Retinal pigment epithelial cell (primary cell): Measurements from ENCODE around the gene TWF2.

ENCODE experiments used
- DNase-seq: peaks from one replicate; pipeline ENCODE4 v3.0.0-alpha.2; 2010; ENCODE audit warnings: low read depth
- H3K4me3 ChIP-seq: 2 replicates; pipeline ENCODE4 v1.5.1; 2011; ENCODE audit warnings: mild to moderate bottlenecking, low read length, control low read depth, moderate library complexity
- TF ChIP-seq, protein P1 (sequence below): conservative IDR thresholded peaks from 2 replicates; pipeline ENCODE4 v1.5.1; 2011; ENCODE audit warnings: low read depth, low read length, control low read depth, inconsistent platforms

Gene TWF2

DNA sequence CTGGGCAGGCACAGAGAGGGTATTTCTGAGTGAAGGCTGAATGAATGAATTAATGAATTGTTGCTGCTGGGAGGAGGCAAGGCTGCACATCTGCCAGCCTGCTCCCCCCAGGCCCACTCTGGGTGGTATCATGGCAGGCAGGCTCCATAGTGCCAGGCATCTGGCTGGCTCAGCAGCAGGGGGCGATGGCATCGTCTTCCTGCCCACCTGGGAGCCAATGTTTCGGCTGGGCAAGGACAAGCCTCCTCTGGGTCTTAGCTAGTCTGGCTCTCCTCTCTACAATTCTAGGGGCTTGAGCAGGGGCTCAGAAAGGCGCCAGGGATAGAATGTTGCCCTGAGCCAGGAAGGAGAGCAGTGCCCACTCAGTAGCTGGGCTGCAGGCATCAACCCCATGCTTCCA is 11.8 kb downstream of the TWF2 start:
- H3K4me3 ChIP-seq: no peak overlapping the region
- TF ChIP-seq, protein P1, sequence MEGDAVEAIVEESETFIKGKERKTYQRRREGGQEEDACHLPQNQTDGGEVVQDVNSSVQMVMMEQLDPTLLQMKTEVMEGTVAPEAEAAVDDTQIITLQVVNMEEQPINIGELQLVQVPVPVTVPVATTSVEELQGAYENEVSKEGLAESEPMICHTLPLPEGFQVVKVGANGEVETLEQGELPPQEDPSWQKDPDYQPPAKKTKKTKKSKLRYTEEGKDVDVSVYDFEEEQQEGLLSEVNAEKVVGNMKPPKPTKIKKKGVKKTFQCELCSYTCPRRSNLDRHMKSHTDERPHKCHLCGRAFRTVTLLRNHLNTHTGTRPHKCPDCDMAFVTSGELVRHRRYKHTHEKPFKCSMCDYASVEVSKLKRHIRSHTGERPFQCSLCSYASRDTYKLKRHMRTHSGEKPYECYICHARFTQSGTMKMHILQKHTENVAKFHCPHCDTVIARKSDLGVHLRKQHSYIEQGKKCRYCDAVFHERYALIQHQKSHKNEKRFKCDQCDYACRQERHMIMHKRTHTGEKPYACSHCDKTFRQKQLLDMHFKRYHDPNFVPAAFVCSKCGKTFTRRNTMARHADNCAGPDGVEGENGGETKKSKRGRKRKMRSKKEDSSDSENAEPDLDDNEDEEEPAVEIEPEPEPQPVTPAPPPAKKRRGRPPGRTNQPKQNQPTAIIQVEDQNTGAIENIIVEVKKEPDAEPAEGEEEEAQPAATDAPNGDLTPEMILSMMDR: peak; percentile 14
- DNase-seq: no peak

DNA sequence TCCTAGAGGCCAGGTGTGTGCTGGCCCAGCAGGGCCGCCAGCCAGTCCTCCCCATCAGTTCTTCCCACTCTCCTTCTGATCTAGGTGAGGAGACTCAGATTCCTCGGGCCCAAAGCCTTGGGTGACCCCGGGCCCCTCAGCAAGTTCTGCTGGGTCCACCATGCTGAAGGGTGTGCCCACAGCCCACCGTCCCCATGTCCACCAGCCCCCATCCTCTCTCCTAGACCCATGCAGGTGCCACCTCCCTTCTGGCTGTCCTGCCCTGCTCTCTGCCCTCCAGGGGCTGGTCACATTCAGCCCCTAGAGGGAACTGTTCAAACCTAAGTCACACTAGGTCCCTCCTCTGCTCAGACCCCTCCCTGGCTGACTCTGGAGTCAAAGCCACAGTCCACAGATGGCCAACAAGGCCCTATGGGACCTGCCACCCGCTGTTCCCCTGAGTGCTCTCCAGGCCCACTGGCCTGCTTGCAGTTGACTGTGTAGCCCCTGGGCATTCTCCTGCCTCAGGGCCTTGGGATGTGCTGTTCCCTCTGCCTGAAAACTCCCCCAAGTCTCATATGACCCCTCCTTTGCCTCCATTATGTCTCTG is 12.6 kb downstream of the TWF2 start:
- no peak for DNase-seq
- TF ChIP-seq, protein P1: no peak
- no peak overlapping the region for H3K4me3 ChIP-seq

DNA sequence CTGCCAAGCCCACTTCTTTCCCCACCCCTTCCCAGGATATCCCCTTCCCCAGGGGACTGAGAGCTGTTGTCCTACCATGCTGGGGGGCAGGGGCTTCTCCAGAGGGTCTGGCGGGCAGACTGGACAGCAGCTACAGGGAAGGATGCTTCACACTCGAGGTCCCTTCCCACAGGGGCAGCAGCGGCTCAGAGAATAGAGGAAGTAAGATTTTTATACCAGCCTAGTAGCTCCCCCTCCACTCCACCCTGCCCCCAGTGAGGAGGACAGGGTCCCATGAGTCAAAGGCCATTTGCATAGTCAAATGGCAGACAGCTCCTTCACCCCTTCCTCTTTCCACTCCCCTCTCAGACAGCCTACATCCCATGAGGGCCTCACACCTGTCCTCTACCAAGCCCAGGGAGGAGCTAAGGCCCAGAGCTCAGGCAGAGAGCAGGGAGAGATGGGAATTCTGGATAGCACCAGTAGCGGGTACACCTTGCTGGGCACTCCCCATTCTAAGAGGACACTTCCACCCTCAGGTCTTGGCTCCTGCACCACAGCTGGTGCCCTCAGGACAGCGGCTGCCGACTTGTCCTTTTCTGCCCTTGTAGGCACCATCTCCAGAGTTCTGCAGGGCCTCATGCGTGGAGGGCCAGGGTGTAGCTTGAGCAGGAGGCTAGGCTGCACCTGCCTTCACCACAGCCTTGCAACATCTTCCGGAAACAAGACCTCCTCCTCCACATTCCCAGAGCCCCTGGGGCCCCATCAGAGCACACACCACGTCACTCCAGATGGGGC is 13.3 kb downstream of the TWF2 start, which contains the start of gene TLR9:
TLR9 (minus strand) TSS at position 194 of the 777 bp plus-strand sequence; CDS start at position 78, 116 bp downstream.
- no peak for DNase-seq
- TF ChIP-seq, protein P1: no peak
- no peak within 1 kb of the TSS for H3K4me3 ChIP-seq

DNA sequence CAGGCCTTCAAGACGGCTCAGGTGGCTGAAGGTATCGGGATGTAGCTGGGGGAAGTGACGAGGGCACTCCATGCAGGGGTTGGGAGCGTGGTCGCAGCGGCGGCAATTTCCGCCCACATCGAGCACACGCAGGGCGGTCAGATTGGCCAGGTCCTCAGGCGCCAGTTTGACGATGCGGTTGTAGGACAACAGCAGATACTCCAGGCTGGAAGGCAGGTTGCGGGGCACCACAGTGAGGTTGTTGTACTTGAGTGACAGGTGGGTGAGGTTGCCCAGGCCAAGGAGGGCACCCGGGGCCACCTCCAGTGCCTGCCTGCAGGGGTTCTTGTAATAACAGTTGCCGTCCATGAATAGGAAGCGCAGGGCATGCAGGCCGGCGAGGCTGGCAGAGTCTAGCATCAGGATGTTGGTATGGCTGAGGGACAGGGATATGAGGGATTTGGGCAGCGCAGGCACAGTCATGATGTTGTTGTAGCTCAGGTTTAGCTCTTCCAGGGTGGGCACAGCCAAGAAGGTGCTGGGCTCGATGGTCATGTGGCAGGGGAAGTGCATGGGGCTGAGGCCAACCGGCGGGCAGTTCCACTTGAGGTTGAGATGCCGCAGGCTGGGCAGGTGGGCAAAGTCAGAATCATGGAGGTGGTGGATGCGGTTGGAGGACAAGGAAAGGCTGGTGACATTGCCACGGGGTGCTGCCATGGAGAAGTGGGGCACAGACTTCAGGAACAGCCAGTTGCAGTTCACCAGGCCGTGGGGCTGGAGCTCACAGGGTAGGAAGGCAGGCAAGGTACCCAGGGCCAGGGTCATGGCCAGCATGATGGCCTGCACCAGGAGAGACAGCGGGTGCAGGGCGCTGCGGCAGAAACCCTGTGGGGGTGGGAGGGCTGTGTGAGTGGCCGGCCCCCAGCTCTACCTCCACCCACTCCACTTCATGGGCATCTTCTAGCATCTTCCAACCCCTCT is 15.2 kb downstream of the TWF2 start:
- no peak for DNase-seq
- H3K4me3 ChIP-seq: no peak overlapping the region
- TF ChIP-seq, protein P1: no peak

DNA sequence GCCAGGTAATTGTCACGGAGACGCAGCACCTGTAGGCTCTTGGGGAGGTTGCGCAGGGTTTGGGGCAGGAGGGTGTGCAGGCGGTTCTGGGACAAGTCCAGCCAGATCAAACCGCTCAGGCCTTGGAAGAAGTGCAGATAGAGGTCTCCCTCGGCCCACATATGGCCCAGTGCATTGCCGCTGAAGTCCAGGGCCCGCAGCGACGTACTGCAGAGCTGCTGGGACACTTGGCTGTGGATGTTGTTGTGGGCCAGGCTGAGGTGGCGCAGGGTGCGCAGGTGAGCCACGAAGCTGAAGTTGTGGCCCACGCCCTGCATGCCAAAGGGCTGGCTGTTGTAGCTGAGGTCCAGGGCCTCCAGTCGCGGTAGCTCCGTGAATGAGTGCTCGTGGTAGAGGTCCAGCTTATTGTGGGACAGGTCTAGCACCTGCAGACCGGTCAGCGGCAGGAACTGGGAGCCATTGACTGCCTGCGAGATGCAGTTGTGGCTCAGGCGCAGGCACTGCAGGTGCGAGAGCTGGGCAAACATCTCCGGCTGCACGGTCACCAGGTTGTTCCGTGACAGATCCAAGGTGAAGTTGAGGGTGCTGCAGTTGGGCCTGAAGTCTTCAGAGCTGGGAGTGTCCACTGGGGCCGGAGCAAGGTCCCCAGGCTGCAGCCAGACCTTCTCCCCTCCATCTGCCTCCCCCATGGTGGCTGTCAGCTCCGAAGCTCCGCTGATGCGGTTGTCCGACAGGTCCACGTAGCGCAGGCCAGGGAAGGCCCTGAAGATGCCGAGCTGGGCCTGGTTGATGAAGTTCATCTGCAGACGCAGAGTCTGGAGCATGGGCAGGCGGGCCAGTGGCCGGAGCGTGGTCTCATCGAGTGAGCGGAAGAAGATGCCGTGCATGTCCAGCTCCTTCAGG is 16.4 kb downstream of the TWF2 start:
- no peak for DNase-seq
- H3K4me3 ChIP-seq: no peak overlapping the region
- TF ChIP-seq, protein P1: no peak
